HepG2 (cell line): ENCODE data around the gene TNK1. TPM values are rescaled to one million over a fixed set of nuclear protein-coding genes. Genes with fewer than 3 reads are reported as not detected.

Source experiments
- BHLHE40 ChIP-seq: IDR thresholded peaks from 2 replicates; pipeline ENCODE4 v1.6.1; 2011; ENCODE audit warnings: low read length, improper control_type of control experiment
- DMAP1 ChIP-seq: IDR thresholded peaks from 2 replicates; pipeline ENCODE4 v1.6.1; 2016
- HNRNPL ChIP-seq: fragments of 200-400 bp; formaldehyde crosslinking; IDR thresholded peaks from 2 replicates; pipeline ENCODE4 v1.6.1; 2017; ENCODE audit warnings: mild to moderate bottlenecking, low read depth, low read length
- MEIS1 ChIP-seq: sonication (generic); formaldehyde crosslinking; IDR thresholded peaks from 2 replicates; pipeline ENCODE4 v1.9.0; 2021; ENCODE audit warnings: mild to moderate bottlenecking, missing genetic modification reagents, moderate library complexity, borderline replicate concordance
- MIER2 ChIP-seq: IDR thresholded peaks from 2 replicates; pipeline ENCODE4 v1.6.1; 2016; ENCODE audit warnings: missing biosample characterization, missing genetic modification reagents
- MTA1 ChIP-seq: sonication (generic); formaldehyde crosslinking; IDR thresholded peaks from 2 replicates; pipeline ENCODE4 v1.4.0; 2020; ENCODE audit warnings: missing genetic modification reagents, mild to moderate bottlenecking, borderline replicate concordance
- NR1H2 ChIP-seq: sonication (generic); formaldehyde crosslinking; IDR thresholded peaks from 2 replicates; pipeline ENCODE4 v1.8.1; 2022; ENCODE audit warnings: low read depth, missing genetic modification reagents, borderline replicate concordance
- NR2F1 ChIP-seq, 2 experiments: fragments of 450-650 bp in 1 of 2; formaldehyde crosslinking in 1 of 2; IDR thresholded peaks; 2 replicates each; pipeline versions ENCODE4 v1.5.0 to v1.6.1; 2016 to 2020; ENCODE audit warnings: mild to moderate bottlenecking in 1 of 2, missing compliant biosample characterization in 1 of 2, missing genetic modification reagents in 1 of 2, moderate library complexity in 1 of 2
- PHF21A ChIP-seq: sonication (generic); formaldehyde crosslinking; IDR thresholded peaks from 2 replicates; pipeline ENCODE4 v1.5.0; 2020; ENCODE audit warnings: mild to moderate bottlenecking, missing genetic modification reagents
- POGZ ChIP-seq: sonication (generic); formaldehyde crosslinking; IDR thresholded peaks from 2 replicates; pipeline ENCODE4 v1.4.0; 2020; ENCODE audit warnings: mild to moderate bottlenecking, missing genetic modification reagents
- PREB ChIP-seq: sonication (generic); formaldehyde crosslinking; IDR thresholded peaks from 2 replicates; pipeline ENCODE4 v1.4.0; 2020; ENCODE audit warnings: missing genetic modification reagents
- REPIN1 ChIP-seq: sonication (generic); formaldehyde crosslinking; IDR thresholded peaks from 2 replicates; pipeline ENCODE4 v1.8.0; 2022; ENCODE audit warnings: missing genetic modification reagents, low read depth, mild to moderate bottlenecking, borderline replicate concordance
- SIX1 ChIP-seq: sonication (generic); formaldehyde crosslinking; IDR thresholded peaks from 2 replicates; pipeline ENCODE4 v1.4.0; 2020; ENCODE audit warnings: missing genetic modification reagents, borderline replicate concordance
- THAP7 ChIP-seq: sonication (generic); formaldehyde crosslinking; IDR thresholded peaks from 2 replicates; pipeline ENCODE4 v1.8.1; 2023; ENCODE audit warnings: mild to moderate bottlenecking, missing genetic modification reagents
- TMF1 ChIP-seq: sonication (generic); formaldehyde crosslinking; IDR thresholded peaks from 2 replicates; pipeline ENCODE4 v1.8.1; 2022; ENCODE audit warnings: low read depth, missing genetic modification reagents
- ZFP1 ChIP-seq: IDR thresholded peaks from 2 replicates; pipeline ENCODE4 v1.6.1; 2016
- ZFX ChIP-seq: sonication (generic); formaldehyde crosslinking; IDR thresholded peaks from 2 replicates; pipeline ENCODE4 v1.4.0; 2020; ENCODE audit warnings: mild to moderate bottlenecking, low read depth, missing genetic modification reagents, moderate library complexity
- ZFY ChIP-seq: sonication (generic); formaldehyde crosslinking; IDR thresholded peaks from 2 replicates; pipeline ENCODE4 v1.4.0; 2020; ENCODE audit warnings: missing genetic modification reagents
- ZNF138 ChIP-seq: sonication (generic); formaldehyde crosslinking; IDR thresholded peaks from 2 replicates; pipeline ENCODE4 v1.5.0; 2020; ENCODE audit warnings: mild to moderate bottlenecking, low read depth, missing genetic modification reagents
- ZNF251 ChIP-seq: sonication (generic); formaldehyde crosslinking; IDR thresholded peaks from 2 replicates; pipeline ENCODE4 v1.9.0; 2021; ENCODE audit warnings: mild to moderate bottlenecking, missing genetic modification reagents
- ZNF260 ChIP-seq: sonication (generic); formaldehyde crosslinking; IDR thresholded peaks from 2 replicates; pipeline ENCODE4 v1.4.0; 2020; ENCODE audit warnings: missing genetic modification reagents, low read depth, mild to moderate bottlenecking, borderline replicate concordance
- ZNF362 ChIP-seq: sonication (generic); formaldehyde crosslinking; IDR thresholded peaks from 2 replicates; pipeline ENCODE4 v1.4.0; 2020; ENCODE audit warnings: missing genetic modification reagents, mild to moderate bottlenecking, borderline replicate concordance
- ZNF432 ChIP-seq: sonication (generic); formaldehyde crosslinking; IDR thresholded peaks from 2 replicates; pipeline ENCODE4 v1.5.0; 2020; ENCODE audit warnings: missing genetic modification reagents, mild to moderate bottlenecking, borderline replicate concordance
- ZNF660 ChIP-seq: sonication (generic); formaldehyde crosslinking; IDR thresholded peaks from 2 replicates; pipeline ENCODE4 v1.5.1; 2020; ENCODE audit warnings: mild to moderate bottlenecking, low read depth, missing genetic modification reagents, borderline replicate concordance
- ZNF670 ChIP-seq: sonication (generic); formaldehyde crosslinking; IDR thresholded peaks from 2 replicates; pipeline ENCODE4 v1.8.0; 2022; ENCODE audit warnings: mild to moderate bottlenecking, missing genetic modification reagents, borderline replicate concordance
- ZNF678 ChIP-seq: sonication (generic); formaldehyde crosslinking; IDR thresholded peaks from 2 replicates; pipeline ENCODE4 v1.4.0; 2020; ENCODE audit warnings: mild to moderate bottlenecking, missing genetic modification reagents
- ZSCAN22 ChIP-seq: sonication (generic); formaldehyde crosslinking; IDR thresholded peaks from 2 replicates; pipeline ENCODE4 v1.4.0; 2020; ENCODE audit warnings: mild to moderate bottlenecking, missing genetic modification reagents
- polyA plus RNA-seq, 8 experiments: library from polyadenylated mRNA; depleted of rRNA in 3 of 8; stranded (reverse) in 7 of 8; unstranded in 1 of 8; fragments of >200 nt; fragmentation: Illumina TruSeq in 4 of 8; extraction: Trizol in 4 of 8; gene quantifications; 2 replicates each; pipeline versions ENCODE4 v1.2.1 to v1.2.3, GENCODE V29; 2011 to 2016; ENCODE audit warnings: low read depth in 4 of 8, missing spikeins in 1 of 8, mixed read lengths in 1 of 8; ENCODE audit not compliant: insufficient read depth in 1 of 8
- total RNA-seq, 5 experiments: library from RNA; depleted of rRNA; stranded (reverse); fragments of >200 nt; fragmentation: Illumina TruSeq; extraction: Trizol; gene quantifications; 2 replicates each; pipeline ENCODE4 v1.2.3, GENCODE V29; 2016; ENCODE audit warnings: low read depth in 1 of 5

Gene TNK1
- total and polyA plus RNA-seq, 2 of the 13 experiments (the other 11 are each of a cell fraction or from before 2014, with no cell fraction given): 2.0 to 3.5 TPM

GRCh38 chr17:7403977-7404736 is 23.3 kb downstream of the TNK1 start, which contains the start of gene TMEM256 (continued):
- TF ChIP-seq MIER2 (CRISPR knock-in tag): no peak
- no peak for TF ChIP-seq ZNF138 (CRISPR knock-in tag)
- no peak for TF ChIP-seq MTA1 (CRISPR knock-in tag)
- TF ChIP-seq BHLHE40: no peak; the same call in 1 of the 2 replicates
- no peak for TF ChIP-seq ZNF432 (CRISPR knock-in tag)
- TF ChIP-seq NR1H2 (CRISPR knock-in tag): 0 out of 2 replicates have a peak, but pooled peaks have one; percentile 43
- no peak for TF ChIP-seq NR2F1 (CRISPR knock-in tag; IDR thresholded peaks at IDR 0.05)
- no peak for TF ChIP-seq ZNF260 (CRISPR knock-in tag)
- TF ChIP-seq ZNF670 (CRISPR knock-in tag): no peak
- 0 out of 2 replicates have a peak, but pooled peaks have one; percentile 52 for TF ChIP-seq TMF1 (CRISPR knock-in tag)
- TF ChIP-seq REPIN1 (CRISPR knock-in tag): peak; percentile 46; the same call in 1 of the 2 replicates
- no peak for TF ChIP-seq ZNF660
- TF ChIP-seq ZNF251 (CRISPR knock-in tag): no peak
- no peak for TF ChIP-seq SIX1 (CRISPR knock-in tag)
- no peak for TF ChIP-seq PHF21A (CRISPR knock-in tag)
- no peak for TF ChIP-seq ZSCAN22 (CRISPR knock-in tag)
- TF ChIP-seq POGZ (CRISPR knock-in tag): no peak
- TF ChIP-seq THAP7 (CRISPR knock-in tag): no peak
- no peak; the same call in 1 of the 2 replicates for TF ChIP-seq MEIS1 (CRISPR knock-in tag)
- no peak for TF ChIP-seq PREB (CRISPR knock-in tag)
- peak; percentile 87 for TF ChIP-seq ZFY
- no peak for TF ChIP-seq ZNF678 (CRISPR knock-in tag)
- no peak for TF ChIP-seq ZNF362 (CRISPR knock-in tag)
- TF ChIP-seq DMAP1 (CRISPR knock-in tag): peak; percentile 37
- TF ChIP-seq ZFX (CRISPR knock-in tag): peak; percentile 91
- TF ChIP-seq ZFP1 (CRISPR knock-in tag): no peak
- peak; percentile 79; the same call in 1 of the 2 replicates for TF ChIP-seq HNRNPL
